ENCODE data around the gene RBM12.

- TF ChIP-seq, protein P1, sequence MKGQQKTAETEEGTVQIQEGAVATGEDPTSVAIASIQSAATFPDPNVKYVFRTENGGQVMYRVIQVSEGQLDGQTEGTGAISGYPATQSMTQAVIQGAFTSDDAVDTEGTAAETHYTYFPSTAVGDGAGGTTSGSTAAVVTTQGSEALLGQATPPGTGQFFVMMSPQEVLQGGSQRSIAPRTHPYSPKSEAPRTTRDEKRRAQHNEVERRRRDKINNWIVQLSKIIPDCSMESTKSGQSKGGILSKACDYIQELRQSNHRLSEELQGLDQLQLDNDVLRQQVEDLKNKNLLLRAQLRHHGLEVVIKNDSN (IDR thresholded peaks at IDR 0.05): no peak
- TF ChIP-seq NFIC (IDR thresholded peaks at IDR 0.05) (no peak), RAD21 (IDR thresholded peaks at IDR 0.05; ENCODE audit: low read depth) (no peak), TEAD4 (IDR thresholded peaks at IDR 0.05) (no peak)
Measured at GRCh38 chr20:35700625-35701148, 36.0 kb upstream of the RBM12 start.

Data from Ishikawa (cell line).